IMR-90 (cell line): ENCODE data around the gene THSD1. TPM values are rescaled to one million over a fixed set of nuclear protein-coding genes. Genes with fewer than 3 reads are reported as not detected.

ENCODE experiments used
- ATAC-seq: fragments of 200-7000 bp; cut with Tn5 transposase; 2 replicates; pipeline ENCODE4 v1.9.1; 2020; ENCODE audit warnings: low read depth, mild to moderate bottlenecking, moderate library complexity
- Bru-seq: library from RNA; stranded (reverse); fragments of 400-500 nt; gene quantifications from one replicate; lab custom pipeline; 2021; lab: Mats Ljungman, UMichigan
- BruChase-seq, 2 experiments: library from RNA; stranded (reverse); fragments of 400-500 nt; gene quantifications; one replicate each; lab custom pipeline; 2021; lab: Mats Ljungman, UMichigan
- BruUV-seq: library from RNA; stranded (reverse); fragments of 400-500 nt; replicated peaks from 2 replicates; lab custom pipeline; 2021; lab: Mats Ljungman, UMichigan
- CTCF ChIA-PET: fragments of 300-600 bp; formaldehyde crosslinking; extraction: SDS; loops from one replicate; lab custom pipeline; 2021; ENCODE audit warnings: antibody characterized with exemption; lab: Yijun Ruan, JAX
- POLR2A ChIA-PET: fragments of 300-600 bp; sonication (Branson Sonifier 250); formaldehyde crosslinking; loops from one replicate; lab custom pipeline; 2022; ENCODE audit warnings: antibody characterized with exemption; ENCODE audit not compliant: unreplicated experiment; lab: Charles Lee
- DNase-seq: peaks from one replicate; pipeline ENCODE4 v3.0.0; 2013
- H2AFZ ChIP-seq: replicated peaks from 2 replicates; pipeline ENCODE3; 2013; ENCODE audit warnings: low read length, mild to moderate bottlenecking; ENCODE audit not compliant: poor library complexity
- H2AK5ac ChIP-seq: 2 replicates; pipeline ENCODE4 v1.6.1; 2013; ENCODE audit warnings: low read depth, low read length, inconsistent platforms
- H2AK9ac ChIP-seq: replicated peaks from 2 replicates; pipeline ENCODE3; 2013; ENCODE audit warnings: mild to moderate bottlenecking, low read depth, low read length, moderate library complexity; ENCODE audit not compliant: poor library complexity
- H2BK120ac ChIP-seq: 2 replicates; pipeline ENCODE4 v1.6.1; 2013; ENCODE audit warnings: low read depth, low read length, inconsistent platforms
- H2BK15ac ChIP-seq: 3 replicates; pipeline ENCODE4 v1.6.1; 2013; ENCODE audit warnings: low read depth, low read length, inconsistent platforms
- H2BK20ac ChIP-seq: 2 replicates; pipeline ENCODE4 v1.6.1; 2013; ENCODE audit warnings: low read depth, mild to moderate bottlenecking, inconsistent platforms, low read length, moderate library complexity
- H2BK5ac ChIP-seq: 2 replicates; pipeline ENCODE4 v1.6.1; 2013; ENCODE audit warnings: mild to moderate bottlenecking, low read depth, low read length, inconsistent platforms; ENCODE audit not compliant: poor library complexity, severe bottlenecking
- H3K14ac ChIP-seq: replicated peaks from 2 replicates; pipeline ENCODE4 v1.6.1; 2013; ENCODE audit warnings: low read depth, low read length, inconsistent platforms
- H3K18ac ChIP-seq: 2 replicates; pipeline ENCODE4 v1.6.1; 2013; ENCODE audit warnings: low read depth, low read length, control low read depth
- H3K23ac ChIP-seq: 2 replicates; pipeline ENCODE4 v1.6.1; 2013; ENCODE audit warnings: low read depth, low read length, inconsistent platforms
- H3K27ac ChIP-seq: 2 replicates; pipeline ENCODE4 v1.5.1; 2013; ENCODE audit warnings: mild to moderate bottlenecking, control low read depth, low read length; ENCODE audit not compliant: insufficient read depth
- H3K27me3 ChIP-seq: 2 replicates; pipeline ENCODE4 v1.6.1; 2013; ENCODE audit warnings: low read length; ENCODE audit not compliant: control insufficient read depth, insufficient read depth
- H3K36me3 ChIP-seq: 2 replicates; pipeline ENCODE4 v1.6.1; 2013; ENCODE audit warnings: low read length, mixed read lengths; ENCODE audit not compliant: control insufficient read depth, insufficient read depth
- H3K4ac ChIP-seq: 2 replicates; pipeline ENCODE4 v1.6.1; 2013; ENCODE audit warnings: low read depth, low read length, inconsistent platforms
- H3K4me1 ChIP-seq: 2 replicates; pipeline ENCODE4 v1.6.1; 2013; ENCODE audit warnings: low read length, mixed read lengths; ENCODE audit not compliant: control insufficient read depth, insufficient read depth
- H3K4me2 ChIP-seq: 2 replicates; pipeline ENCODE4 v1.6.1; 2013; ENCODE audit warnings: low read depth, mild to moderate bottlenecking, control low read depth, low read length, moderate library complexity
- H3K4me3 ChIP-seq: 2 replicates; pipeline ENCODE4 v1.5.1; 2013; ENCODE audit warnings: low read depth, mild to moderate bottlenecking, control low read depth, low read length, moderate library complexity; ENCODE audit not compliant: insufficient read depth
- H3K56ac ChIP-seq: 2 replicates; pipeline ENCODE4 v1.6.1; 2013; ENCODE audit warnings: low read length, inconsistent platforms; ENCODE audit not compliant: insufficient read depth; ENCODE audit errors: extremely low read depth
- H3K79me1 ChIP-seq, 2 experiments: 2 replicates each; pipeline ENCODE4 v1.6.1; 2013; ENCODE audit warnings: low read length in 2 of 2, inconsistent platforms in 1 of 2, low read depth in 1 of 2
- H3K9ac ChIP-seq: 2 replicates; pipeline ENCODE4 v1.6.1; 2013; ENCODE audit warnings: low read depth, low read length, control low read depth
- H3K9me1 ChIP-seq: 2 replicates; pipeline ENCODE4 v1.6.1; 2013; ENCODE audit warnings: low read length, inconsistent platforms; ENCODE audit not compliant: insufficient read depth
- H3K9me3 ChIP-seq: 2 replicates; pipeline ENCODE4 v1.6.1; 2013; ENCODE audit warnings: low read length; ENCODE audit not compliant: control insufficient read depth, insufficient read depth
- H4K20me1 ChIP-seq: 2 replicates; pipeline ENCODE4 v1.6.1; 2013; ENCODE audit warnings: low read length, inconsistent platforms; ENCODE audit not compliant: insufficient read depth
- H4K5ac ChIP-seq: 2 replicates; pipeline ENCODE4 v1.6.1; 2013; ENCODE audit warnings: mild to moderate bottlenecking, low read depth, low read length, control low read depth
- H4K8ac ChIP-seq, 2 experiments: 2 replicates each; pipeline ENCODE4 v1.6.1; 2013; ENCODE audit warnings: low read depth in 2 of 2, low read length in 2 of 2, control low read depth in 1 of 2, inconsistent platforms in 1 of 2
- H4K91ac ChIP-seq: 2 replicates; pipeline ENCODE4 v1.6.1; 2013; ENCODE audit warnings: low read depth, low read length, inconsistent platforms; ENCODE audit not compliant: insufficient read depth
- BHLHE40 ChIP-seq: fragments of 150-350 bp; IDR thresholded peaks from 2 replicates; pipeline ENCODE4 v1.6.1; 2016; ENCODE audit warnings: mild to moderate bottlenecking, low read depth, low read length
- FOS ChIP-seq: fragments of 150-350 bp; IDR thresholded peaks from 2 replicates; pipeline ENCODE4 v1.6.1; 2016; ENCODE audit warnings: low read depth, low read length
- MXI1 ChIP-seq: IDR thresholded peaks from 2 replicates; pipeline ENCODE4 v1.6.1; 2012; ENCODE audit warnings: low read depth, mild to moderate bottlenecking, low read length, moderate library complexity, borderline replicate concordance
- USF2 ChIP-seq: fragments of 150-350 bp; IDR thresholded peaks from 2 replicates; pipeline ENCODE4 v1.6.1; 2017; ENCODE audit warnings: mild to moderate bottlenecking, antibody characterized with exemption, low read length, low read depth
- WGBS, 2 experiments: methylation state at CpG; one replicate each; pipeline versions ENCODE4 v1.1.5 to v1.1.7; 2013; ENCODE audit warnings: missing lambda C conversion rate in 2 of 2; ENCODE audit not compliant: insufficient read length in 1 of 2; ENCODE audit errors: extremely low coverage in 2 of 2; 5-methylcytosine and 5-hydroxymethylcytosine counted together
- dilution Hi-C: fragments of 300-500 bp; cut with HindIII; formaldehyde crosslinking; loops from one replicate; pipeline ENCODE4 v1.14.3; 2018; ENCODE audit warnings: low sequenced_read_pairs; ENCODE audit not compliant: unreplicated experiment
- in situ Hi-C: fragments of 300-500 bp; cut with MboI; formaldehyde crosslinking; loops from 3 replicates; pipeline ENCODE4 v1.14.3; 2019; ENCODE audit warnings: low sequenced_read_pairs, inconsistent platforms, mixed read lengths
- intact Hi-C: fragments of 100-400 bp; cut with micrococcal nuclease; formaldehyde crosslinking; loops from 2 replicates; pipeline ENCODE4 v1.10.0; 2022
- long read RNA-seq: library from polyadenylated mRNA; unstranded; transcript quantifications from one replicate; pipeline ENCODE4 v2.0.0, GENCODE V29; 2021; ENCODE audit not compliant: unreplicated experiment
- polyA plus RNA-seq, 3 experiments: library from polyadenylated mRNA; depleted of rRNA; stranded (reverse); fragments of >200 nt; gene quantifications; 2 replicates each; pipeline ENCODE4 v1.2.3, GENCODE V29; 2012; ENCODE audit warnings: low replicate concordance in 1 of 3
- total RNA-seq: library from RNA; depleted of rRNA; stranded (reverse); fragments of >200 nt; gene quantifications from 2 replicates; pipeline ENCODE4 v1.2.3, GENCODE V29; 2012; rRNA removed

The THSD1 gene
- total RNA-seq: 14.7 and 19.0 TPM in 2 replicates
- 10.9 and 12.1 TPM in 2 replicates for polyA plus RNA-seq (2012; rRNA removed)
- polyA plus RNA-seq (2012; cell fraction: cytosol; rRNA removed): 7.1 and 8.5 TPM in 2 replicates
- polyA plus RNA-seq (2012; cell fraction: nucleus; rRNA removed; ENCODE audit: low replicate concordance): 10.3 and 11.6 TPM in 2 replicates
- percentile 57 among the genes with signal in this experiment for Bru-seq, nascent RNA
- percentile 60 among the genes with signal in this experiment for BruChase-seq, experiment 1, labeled RNA remaining after a 6-hour chase
- BruChase-seq, experiment 2, labeled RNA remaining after a 2-hour chase: percentile 62 among the genes with signal in this experiment
- long read RNA-seq, partial matches to known transcripts: 0 of 2 reads
- long read RNA-seq, other reads (novel, unspliced or antisense): 0 of 2 reads

GRCh38 chr13:52405767-52406494, at the start of gene THSD1:
Gene THSD1 (minus strand): TSS chr13:52406172. CDS start chr13:52402600, 3,572 bp downstream.
- Histone ChIP-seq H3K27me3 (no peaks in the 10 kb centered on the region), H4K8ac (peak within 1 kb of the TSS in 1 of 2 experiments; percentile 16; a peak in 1 of 4 replicates), H3K79me1 (no peaks in the 10 kb centered on the region; a peak in 1 of 4 replicates), H3K4me1 (no peaks in the 10 kb centered on the region), H3K18ac (peak within 1 kb of the TSS; percentile 64; the same call in 1 of the 2 replicates), H2BK20ac (no peak within 1 kb of the TSS), H2BK5ac (no peak within 1 kb of the TSS), H2AFZ (peak within 1 kb of the TSS; percentile 92), H3K4me3 (peak within 1 kb of the TSS; percentile 70), H4K91ac (no peak within 1 kb of the TSS; the same call in 1 of the 2 replicates), H2AK9ac (peak within 1 kb of the TSS; percentile 71), H3K56ac (no peak within 1 kb of the TSS), H3K4ac (peak within 1 kb of the TSS; percentile 9), H2AK5ac (no peak within 1 kb of the TSS), H3K9ac (peak within 1 kb of the TSS; percentile 17), H2BK120ac (0 out of 2 replicates have a peak within 1 kb of the TSS, but pooled peaks have one; percentile 52), H3K36me3 (no peaks in the 10 kb centered on the region), H3K27ac (no peak within 1 kb of the TSS), H3K4me2 (peak within 1 kb of the TSS; percentile 82), H3K14ac (0 out of 2 replicates have a peak within 1 kb of the TSS, but pooled peaks have one; percentile 62), H4K5ac (peak within 1 kb of the TSS; percentile 38; the same call in 1 of the 2 replicates), H2BK15ac (no peak within 1 kb of the TSS), H3K23ac (peak within 1 kb of the TSS; percentile 52; the same call in 1 of the 2 replicates), H3K9me1 (no peaks in the 10 kb centered on the region), H4K20me1 (no peaks in the 10 kb centered on the region), H3K9me3 (no peaks in the 10 kb centered on the region)
- 0% methylated on average over 4 of the region's 68 CpGs; no CpG with 5 or more reads in 1 of the 2 experiments for WGBS, 2 experiments
- in situ Hi-C loops: no loop called here
- ChIA-PET CTCF (interaction anchor here (1.3 to 2.1 kb wide), 2 partner anchors 20 to 45 kb away, joined by 3 to 7 read pairs; partner anchors contain the start of gene VPS36), POLR2A (no interaction called here)
- DNase-seq (peak; percentile 41), ATAC-seq (peak; percentile 92)
- BruUV-seq: no TSS peak
- dilution Hi-C loops: no loop called here
- TF ChIP-seq MXI1 (0 out of 2 replicates have a peak, but pooled peaks have one; percentile 11), USF2 (no peak), BHLHE40 (peak; percentile 28; the same call in 1 of the 2 replicates), FOS (no peak)
- intact Hi-C loops: no loop called here
